IPS DF 19.7 (cell line): ENCODE results near the gene PCID2.

ENCODE experiments used
- DNase-seq: peaks from one replicate; pipeline ENCODE4 v3.0.0-alpha.2; 2013; ENCODE audit warnings: low read depth, low spot score

Gene PCID2

GRCh38 chr13:113219256-113219940, 10.9 kb upstream of the PCID2 start:
- no peak for DNase-seq

GRCh38 chr13:113218586-113218985, 10.1 kb upstream of the PCID2 start:
- DNase-seq: no peak

GRCh38 chr13:113216254-113217048, 8.0 kb upstream of the PCID2 start:
- no peak for DNase-seq

GRCh38 chr13:113211774-113212173, 3.3 kb upstream of the PCID2 start:
- DNase-seq: no peak

GRCh38 chr13:113210833-113211232, 2.4 kb upstream of the PCID2 start:
- DNase-seq: no peak

- DNase-seq: no peak
Observed at GRCh38 chr13:113209759-113210421, 1.4 kb upstream of the PCID2 start.

- DNase-seq: no peak
Observed at GRCh38 chr13:113209336-113209758, 878 bp upstream of the PCID2 start, which contains the start of gene CUL4A. CUL4A (plus strand) TSS chr13:113209613; CDS start chr13:113209628, 15 bp downstream.

- DNase-seq: no peak
Observed at GRCh38 chr13:113207890-113208420, 514 bp downstream of the PCID2 start.

- no peak for DNase-seq
Observed at GRCh38 chr13:113207460-113207859, 1.0 kb downstream of the PCID2 start.

- DNase-seq: no peak
Observed at GRCh38 chr13:113205428-113205931, 3.0 kb downstream of the PCID2 start.

- DNase-seq: no peak
Observed at GRCh38 chr13:113204378-113204734, 4.1 kb downstream of the PCID2 start.

- DNase-seq: no peak
Observed at GRCh38 chr13:113203507-113204377, 4.7 kb downstream of the PCID2 start.

- no peak for DNase-seq
Observed at GRCh38 chr13:113202912-113203311, 5.6 kb downstream of the PCID2 start.

GRCh38 chr13:113201815-113202214, 6.7 kb downstream of the PCID2 start:
- DNase-seq: no peak

GRCh38 chr13:113196970-113197737, 11.3 kb downstream of the PCID2 start:
- no peak for DNase-seq

- DNase-seq: no peak
Observed at GRCh38 chr13:113195360-113195759, 13.1 kb downstream of the PCID2 start.

GRCh38 chr13:113192902-113193301, 15.6 kb downstream of the PCID2 start:
- no peak for DNase-seq

GRCh38 chr13:113192279-113192678, 16.2 kb downstream of the PCID2 start:
- no peak for DNase-seq

- DNase-seq: no peak
Observed at GRCh38 chr13:113190181-113190580, 18.3 kb downstream of the PCID2 start.
